ENCODE measurements around the gene MFAP1. TPM values are rescaled to one million over a fixed set of nuclear protein-coding genes. Genes with fewer than 3 reads are reported as not detected.
A peak's percentile ranks its signal among the peaks of the same experiment; 100 is the strongest.
"Not testable (repeated sequence)": the region's sequence is repeated elsewhere in the genome, so short reads cannot be mapped to it uniquely, and the experiment has no call there.

MFAP1 gene
- total RNA-seq, 1 donor from 2014 or later = 13.5 TPM

GRCh38 chr15:43826508-43827341 lies 2.2 kb upstream of the MFAP1 start, which contains the start of gene WDR76:
TSS of gene WDR76 (plus strand) at chr15:43827002. CDS start at chr15:43827033, 31 bp downstream.
- TF ChIP-seq CTCF (IDR thresholded peaks at IDR 0.05) (no peak), POLR2AphosphoS5 (IDR thresholded peaks at IDR 0.05; ENCODE audit: insufficient read depth in 1 of 2, low read depth in 1 of 2) (peak; percentile 79 to 82)
- Histone ChIP-seq H3K27ac (peak within 1 kb of the TSS; percentile 86), H3K27me3 (no peaks in the 10 kb centered on the region), H3K4me3 (peak within 1 kb of the TSS; percentile 49 to 53), H3K36me3 (no peaks in the 10 kb centered on the region), H3K9me3 (no peaks in the 10 kb centered on the region), H3K4me1 (peaks cover 44% of the 10 kb centered on the region)
- intact Hi-C loops (cut with DNase I) = no loop called here
- no peak for DNase-seq (ENCODE audit: extremely low spot score in 2 of 2)

GRCh38 chr15:43826029-43826507 lies 1.6 kb upstream of the MFAP1 start:
- H3K9me3 ChIP-seq = no peaks in the 10 kb centered on the region
- DNase-seq (ENCODE audit: extremely low spot score in 2 of 2) = no peak
- TF ChIP-seq POLR2AphosphoS5 (IDR thresholded peaks at IDR 0.05; ENCODE audit: insufficient read depth in 1 of 2, low read depth in 1 of 2) (no peak), CTCF (IDR thresholded peaks at IDR 0.05) (no peak), POLR2A (IDR thresholded peaks at IDR 0.05) (no peak)
- H3K4me1 ChIP-seq = peaks cover 48% of the 10 kb centered on the region
- intact Hi-C loops (cut with DNase I) = no loop called here
- H3K36me3 ChIP-seq = no peaks in the 10 kb centered on the region
- peak overlapping the region; percentile 86 for H3K27ac ChIP-seq
- H3K4me3 ChIP-seq = peak overlapping the region; percentile 49 to 53
- no peaks in the 10 kb centered on the region for H3K27me3 ChIP-seq

GRCh38 chr15:43825305-43825704 lies 815 bp upstream of the MFAP1 start:
- H3K9me3 ChIP-seq; H3K36me3 ChIP-seq; H3K4me3 ChIP-seq; intact Hi-C loops (cut with DNase I); DNase-seq (ENCODE audit: extremely low spot score in 2 of 2); H3K27me3 ChIP-seq: not testable (repeated sequence)
- H3K4me1 ChIP-seq = peaks cover 48% of the 10 kb centered on the region
- peak overlapping the region; percentile 88 for H3K27ac ChIP-seq

- TF ChIP-seq POLR2AphosphoS5 (IDR thresholded peaks at IDR 0.05; ENCODE audit: insufficient read depth in 1 of 2, low read depth in 1 of 2) = no peak
- Histone ChIP-seq H3K27me3 (no peaks in the 10 kb centered on the region), H3K36me3 (peaks cover 0 to 11% of the 10 kb centered on the region in 2 donors), H3K9me3 (no peaks in the 10 kb centered on the region), H3K4me3 (no peak overlapping the region), H3K27ac (no peak overlapping the region), H3K4me1 (peaks cover 39% of the 10 kb centered on the region)
- intact Hi-C loops (cut with DNase I) = no loop called here
- no peak for DNase-seq (ENCODE audit: extremely low spot score in 2 of 2)
These were observed 3.0 kb downstream of the MFAP1 start for GRCh38 chr15:43821505-43821904.

GRCh38 chr15:43815064-43815463 lies 9.4 kb downstream of the MFAP1 start:
- intact Hi-C loops (cut with DNase I); H3K4me3 ChIP-seq; DNase-seq (ENCODE audit: extremely low spot score in 2 of 2); H3K27me3 ChIP-seq; H3K27ac ChIP-seq; H3K4me1 ChIP-seq; H3K9me3 ChIP-seq: not testable (repeated sequence)
- H3K36me3 ChIP-seq = peaks cover 0 to 73% of the 10 kb centered on the region in 2 donors

GRCh38 chr15:43808960-43809678 lies 15.4 kb downstream of the MFAP1 start:
- Histone ChIP-seq H3K36me3 (peaks cover 0 to 95% of the 10 kb centered on the region in 2 donors), H3K4me3 (no peak overlapping the region), H3K27me3 (no peaks in the 10 kb centered on the region), H3K27ac (no peak overlapping the region), H3K9me3 (no peaks in the 10 kb centered on the region), H3K4me1 (no peaks in the 10 kb centered on the region)
- TF ChIP-seq CTCF (IDR thresholded peaks at IDR 0.05) (no peak), POLR2AphosphoS5 (IDR thresholded peaks at IDR 0.05; ENCODE audit: insufficient read depth in 1 of 2, low read depth in 1 of 2) (no peak), POLR2A (IDR thresholded peaks at IDR 0.05) (no peak)
- no peak for DNase-seq (ENCODE audit: extremely low spot score in 2 of 2)
- intact Hi-C loops (cut with DNase I) = no loop called here

All from vagina (tissue), 2 donors.